NCI-H2171 (cell line): Measurements from ENCODE around the gene CYTL1.
"Not testable (repeated sequence)": the region's sequence is repeated elsewhere in the genome, so short reads cannot be mapped to it uniquely, and the experiment has no call there.

Experiments
- DNase-seq: peaks from one replicate; lab custom pipeline; 2025; lab: John Stamatoyannopoulos, UW

The CYTL1 gene

DNA sequence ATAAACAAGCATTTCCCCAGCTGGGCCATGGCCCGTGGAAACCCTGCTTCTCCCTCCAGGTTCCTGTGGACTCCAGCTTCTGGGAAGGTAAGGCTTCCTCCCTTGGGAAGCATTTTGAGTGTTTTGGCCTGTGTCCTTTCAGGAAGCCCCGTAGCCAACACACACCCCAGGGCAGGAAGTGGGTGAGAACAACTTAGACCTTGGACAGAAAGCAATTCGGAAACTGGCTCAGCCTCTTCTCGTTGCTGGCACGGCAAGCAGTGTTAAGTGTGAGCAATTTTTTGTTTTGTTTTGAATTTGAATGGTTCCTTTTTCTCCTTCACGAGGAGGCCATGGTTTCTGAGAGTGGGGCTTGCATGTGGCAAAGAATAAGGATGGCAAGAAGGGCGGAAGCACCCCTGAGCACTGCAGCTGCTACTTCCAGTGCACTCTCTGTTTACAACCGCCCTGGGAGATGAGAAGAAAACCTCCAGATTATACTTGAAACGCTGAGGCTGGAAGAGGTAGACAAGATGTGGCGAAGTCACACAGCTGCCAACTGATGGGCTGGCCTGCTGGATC is 14.1 kb upstream of the CYTL1 start:
- no peak for DNase-seq

DNA sequence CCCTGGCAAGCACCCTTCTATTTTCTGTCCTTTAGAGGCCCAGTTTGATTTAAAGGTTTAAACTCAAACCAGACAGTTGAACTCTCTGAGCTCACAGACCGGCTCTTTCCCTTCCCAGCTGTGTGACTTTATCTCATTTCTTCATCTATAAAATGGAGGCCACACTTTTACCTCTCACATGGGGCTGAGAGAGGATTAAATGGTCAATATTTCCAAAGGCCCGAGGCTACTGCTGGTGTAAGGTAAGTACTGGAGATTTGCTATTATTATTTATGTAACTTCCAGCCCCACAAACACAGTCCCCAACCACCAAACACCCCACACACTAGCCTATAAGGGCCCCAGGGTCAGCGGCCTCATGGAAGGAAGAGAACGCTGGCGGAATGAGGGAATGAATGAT is 13.6 kb upstream of the CYTL1 start:
- no peak for DNase-seq

DNA sequence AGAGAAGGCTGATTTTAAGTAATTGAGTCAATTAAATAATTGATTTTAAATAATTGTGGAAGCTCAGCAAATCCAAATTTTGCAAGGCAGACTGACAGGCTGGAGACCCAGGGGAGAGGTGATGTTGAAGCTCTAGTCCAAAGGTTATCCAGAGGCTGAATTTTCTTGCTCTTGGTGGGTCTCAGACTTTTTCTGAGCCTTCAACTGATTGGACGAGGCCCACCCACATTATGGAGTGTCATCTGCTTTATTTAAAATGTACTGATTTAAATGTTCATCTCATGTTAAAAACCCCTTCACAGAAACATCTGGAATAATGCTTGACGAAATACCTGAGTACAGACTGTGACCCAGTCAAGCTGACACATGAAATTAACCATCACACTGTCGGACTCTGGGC is 11.7 kb upstream of the CYTL1 start:
- DNase-seq, result no peak

DNA sequence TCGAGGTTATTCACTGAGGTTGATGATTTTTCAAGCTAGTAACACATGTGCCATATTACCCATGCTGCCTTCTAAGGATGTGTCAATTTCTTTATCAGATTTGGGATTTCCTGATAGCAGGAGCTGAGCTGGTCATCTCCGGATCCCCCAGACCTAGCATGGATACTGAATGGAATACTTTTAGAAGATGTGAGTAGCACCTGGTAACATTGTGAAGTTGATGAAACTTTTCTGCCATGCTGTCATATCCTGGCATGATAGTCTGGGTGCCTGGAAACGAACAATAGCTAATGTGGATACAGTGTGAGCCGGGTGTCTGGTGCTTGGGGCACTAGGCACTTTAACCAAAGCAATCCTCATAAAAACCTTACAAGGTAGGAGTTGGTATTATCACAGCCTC is 11.0 kb upstream of the CYTL1 start:
- DNase-seq, result no peak

DNA sequence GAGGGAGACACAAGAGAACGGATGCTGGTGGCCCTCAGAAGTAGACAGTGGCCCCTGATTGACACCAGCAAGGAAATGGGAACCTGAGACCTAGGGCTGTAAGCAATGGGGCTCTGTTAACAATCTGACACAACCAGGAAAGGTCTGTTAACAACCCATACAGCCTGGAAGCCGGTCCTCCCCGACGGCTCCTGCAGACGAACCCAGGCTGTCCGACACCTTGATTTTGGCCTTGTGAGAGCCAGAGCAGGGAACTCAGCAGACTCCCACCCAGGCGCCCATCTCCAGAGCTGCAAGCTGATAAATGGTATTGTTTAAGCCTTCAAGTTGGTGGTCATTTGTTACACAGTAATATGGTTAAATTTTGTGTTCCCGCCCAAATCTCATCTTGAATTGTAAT is 10.2 kb upstream of the CYTL1 start:
- no peak for DNase-seq

DNA sequence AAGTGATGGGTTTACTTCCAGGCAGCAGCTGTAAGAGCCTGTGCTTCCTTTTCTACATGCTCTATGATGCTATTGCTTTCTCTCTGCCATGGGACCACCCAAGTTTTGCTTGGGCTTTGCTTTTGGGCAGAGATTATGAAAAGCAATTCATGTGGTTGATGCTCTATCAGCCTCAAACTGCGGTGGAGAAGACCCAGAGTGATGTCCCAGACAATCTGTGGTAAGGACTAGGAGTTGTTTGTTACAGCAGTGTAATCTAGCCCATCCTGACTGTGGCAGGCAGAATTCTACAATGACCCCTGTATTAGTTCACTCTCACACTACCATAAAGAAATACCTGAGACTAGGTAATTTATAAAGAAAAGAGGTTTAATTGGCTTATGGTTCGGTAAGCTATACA is 9.2 kb upstream of the CYTL1 start:
- DNase-seq, result no peak

DNA sequence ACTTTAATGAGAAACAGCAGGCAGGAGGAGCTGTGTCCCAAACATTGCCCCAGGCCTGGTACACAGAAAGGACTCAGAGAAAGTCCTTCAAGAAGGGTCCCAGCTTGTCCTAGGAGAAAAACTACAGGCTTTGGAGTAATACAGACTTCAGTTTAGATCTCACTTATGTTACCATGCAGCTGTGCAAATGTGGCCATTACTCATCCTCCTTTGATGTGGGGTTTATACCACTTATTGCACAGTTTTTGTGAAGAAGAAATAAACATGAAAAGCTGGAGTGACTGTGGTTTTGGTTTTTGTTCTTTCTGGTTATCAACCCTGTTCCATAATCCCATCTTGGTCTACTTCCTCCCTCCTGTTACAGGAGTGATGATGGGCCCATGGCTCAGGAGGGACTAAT is 8.1 kb upstream of the CYTL1 start:
- no peak for DNase-seq

DNA sequence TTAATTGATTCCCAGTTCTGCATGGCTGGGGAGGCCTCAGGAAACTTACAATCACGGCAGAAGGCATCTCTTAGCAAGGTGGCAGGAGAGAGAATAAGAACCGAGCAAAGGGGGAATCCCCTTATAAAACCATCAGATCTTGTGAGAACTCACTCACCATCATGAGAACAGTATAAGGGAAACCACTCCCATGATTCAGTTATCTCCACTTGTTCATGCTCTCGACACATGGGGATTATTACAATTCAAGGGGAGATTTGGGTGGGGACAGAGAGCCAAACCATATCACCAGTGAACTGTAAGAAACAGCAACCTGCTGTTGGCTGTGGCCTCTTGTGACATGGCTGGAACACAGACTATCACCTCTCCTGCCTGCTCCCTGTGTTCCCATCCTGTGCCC is 7.1 kb upstream of the CYTL1 start:
- DNase-seq, result no peak

DNA sequence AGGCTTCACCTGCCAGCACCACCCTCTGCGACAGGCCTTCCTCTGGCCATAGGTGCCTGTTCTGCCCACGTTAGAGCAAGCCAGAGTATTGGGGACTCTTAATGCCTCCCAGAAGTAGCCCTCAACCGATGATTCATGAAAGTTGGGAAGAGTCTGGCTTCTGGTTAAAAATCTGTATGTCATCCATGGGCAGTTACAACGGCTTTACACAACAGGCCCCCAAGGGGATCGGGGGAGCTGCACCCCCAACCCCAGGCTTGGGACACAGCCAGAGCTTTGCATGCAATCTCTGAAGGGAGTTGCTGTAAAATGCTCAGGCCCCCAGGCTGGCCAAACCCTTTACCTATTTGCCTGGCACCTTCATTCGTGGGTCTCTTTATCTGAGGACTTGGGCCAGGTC is 5.4 kb upstream of the CYTL1 start:
- no peak for DNase-seq

DNA sequence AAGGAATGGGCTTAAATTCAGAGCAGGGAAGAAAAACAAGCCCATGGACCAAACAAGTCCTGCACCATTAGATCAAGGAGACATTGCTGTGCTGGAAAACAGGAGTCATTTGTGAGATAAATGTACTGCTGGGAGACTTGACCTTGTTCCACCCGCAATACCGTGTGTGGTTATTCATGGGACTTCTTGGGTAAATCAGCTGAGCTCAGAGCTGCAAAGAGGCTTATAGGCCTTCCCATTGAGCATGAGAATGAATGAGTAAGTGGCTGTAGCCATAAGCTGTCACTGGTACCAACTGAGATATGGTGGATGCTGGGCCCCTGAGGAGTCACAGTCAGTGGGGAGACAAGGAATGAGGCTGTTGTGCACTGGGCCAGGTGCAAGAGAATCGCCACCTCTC is 2.3 kb upstream of the CYTL1 start:
- DNase-seq, result no peak

DNA sequence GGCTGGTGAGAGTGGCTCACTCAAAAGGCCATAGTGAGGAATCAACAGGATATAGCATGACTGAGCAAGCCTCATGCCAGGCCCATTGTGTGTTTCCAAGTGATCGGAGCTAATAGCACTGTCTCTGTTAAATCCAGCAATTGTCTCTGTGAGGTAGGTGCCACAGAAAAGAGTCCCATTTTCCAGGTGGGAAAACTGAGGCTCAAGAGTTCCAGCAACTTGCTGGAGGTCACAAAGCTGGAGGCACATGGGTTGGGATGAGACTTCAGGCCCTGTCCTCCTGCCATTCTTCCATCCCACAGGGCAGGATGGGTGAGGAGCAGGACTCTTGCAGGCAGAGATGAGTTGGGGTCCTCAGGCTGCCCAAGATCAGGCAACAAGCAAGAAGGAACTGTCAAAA is 1.1 kb upstream of the CYTL1 start:
- DNase-seq, result no peak

DNA sequence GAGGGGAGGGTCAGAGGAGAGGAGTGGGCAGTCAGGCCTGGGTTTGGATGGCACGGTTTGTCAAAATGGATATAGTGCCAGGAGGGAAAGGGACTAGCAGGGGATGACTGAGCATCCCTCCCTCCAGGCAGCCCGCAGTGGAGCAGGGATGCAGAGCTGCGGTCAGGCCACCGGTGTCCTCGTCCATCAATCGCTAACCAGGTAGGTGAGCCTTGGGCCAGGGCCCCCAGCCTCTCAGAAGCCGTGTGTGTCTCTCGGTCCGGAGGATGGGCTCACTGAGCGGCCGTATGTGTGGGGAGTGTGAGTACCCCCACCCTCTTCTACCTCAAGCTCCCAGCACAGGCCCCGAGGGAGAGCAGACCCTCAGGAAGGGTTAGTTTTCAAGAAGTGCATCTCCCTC is 538 bp upstream of the CYTL1 start:
- no peak for DNase-seq

DNA sequence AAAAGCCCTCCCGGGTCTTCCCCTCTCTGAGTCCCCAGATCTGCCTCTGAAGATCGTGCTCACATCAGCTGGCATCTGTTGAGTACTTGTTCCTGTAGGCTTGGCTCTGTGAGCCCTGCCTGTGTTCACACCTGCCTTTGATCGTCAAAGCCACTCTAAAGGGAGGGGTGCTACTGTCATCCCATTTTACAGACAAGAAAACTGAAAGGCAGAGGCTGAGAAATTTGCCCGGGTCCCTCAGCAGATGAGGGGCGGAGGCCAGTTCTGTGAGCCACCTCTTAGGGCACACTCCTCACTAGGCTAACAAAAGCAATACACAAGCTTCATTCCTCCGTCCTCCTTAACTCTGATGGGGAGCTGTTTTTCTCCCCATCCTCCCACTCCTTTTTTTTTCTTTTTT is 655 bp downstream of the CYTL1 start:
- DNase-seq, result no peak

DNA sequence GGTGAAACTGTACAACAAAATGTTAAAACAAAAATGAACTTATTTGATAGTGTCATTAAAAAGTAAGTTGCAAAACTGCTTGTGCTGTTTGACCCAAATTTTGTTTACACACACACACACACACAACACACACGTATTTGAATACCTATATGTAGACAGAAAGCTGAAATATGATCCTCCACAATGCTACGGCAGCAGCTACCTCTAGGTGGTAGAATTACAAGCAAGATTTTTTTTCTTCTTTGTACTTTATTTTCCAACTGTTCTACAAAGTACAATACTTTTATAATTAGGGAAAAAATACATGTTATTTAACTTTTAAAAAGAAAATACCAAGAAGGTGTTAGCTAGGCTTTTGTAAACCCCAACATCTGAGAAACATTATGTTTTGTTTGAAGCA is 1.2 kb downstream of the CYTL1 start:
- DNase-seq, result no peak

DNA sequence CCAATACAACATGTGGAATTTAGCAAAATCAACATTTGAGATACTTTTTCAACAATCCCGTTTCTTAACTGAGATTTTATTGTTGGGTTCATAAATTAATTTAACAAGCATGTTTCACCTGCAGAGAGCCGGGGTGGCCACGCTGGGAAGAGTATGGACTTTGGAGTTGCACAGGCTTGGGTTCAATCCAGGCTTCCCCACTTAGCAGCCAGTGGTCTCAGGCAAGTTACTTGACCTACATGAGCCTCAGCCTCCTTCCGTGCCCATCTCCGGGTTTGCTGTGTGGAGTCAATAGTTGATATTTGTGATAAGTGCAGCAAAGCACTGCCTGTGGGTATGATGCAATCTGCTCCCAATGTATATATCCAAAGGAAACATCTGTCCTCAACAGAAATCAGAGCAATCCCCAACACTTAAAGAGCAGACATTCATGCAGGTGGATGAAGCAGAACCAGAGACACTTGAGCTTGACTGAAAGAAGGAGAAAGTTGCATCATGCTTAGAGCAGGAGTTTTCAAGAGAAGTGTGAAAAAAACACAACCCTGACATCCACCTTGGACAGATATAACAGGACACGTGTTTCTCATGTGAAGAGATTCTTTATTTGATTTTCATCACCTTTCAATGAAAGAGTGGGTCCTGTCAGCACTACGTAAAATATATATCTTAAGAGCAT is 5.1 kb downstream of the CYTL1 start:
- DNase-seq, result no peak

DNA sequence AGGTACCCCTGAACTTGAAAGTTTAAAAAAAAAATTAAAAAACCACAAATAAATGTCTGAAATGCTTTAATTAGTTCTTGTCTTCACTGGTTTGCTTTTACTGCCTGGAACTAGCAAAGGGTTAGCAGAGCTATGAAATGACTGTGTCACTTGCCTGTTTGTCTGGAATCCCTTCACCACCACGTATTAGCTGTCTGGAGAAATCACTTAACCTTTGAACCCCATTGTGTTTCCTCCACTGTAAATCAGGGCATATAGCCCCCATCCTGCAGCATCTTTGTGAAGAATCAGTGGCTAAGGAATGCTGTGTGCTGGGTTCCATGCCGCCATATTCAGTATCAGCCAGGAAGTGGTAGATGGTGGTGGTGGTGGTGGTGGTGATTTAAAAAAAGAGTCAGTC is 6.3 kb downstream of the CYTL1 start:
- no peak for DNase-seq

DNA sequence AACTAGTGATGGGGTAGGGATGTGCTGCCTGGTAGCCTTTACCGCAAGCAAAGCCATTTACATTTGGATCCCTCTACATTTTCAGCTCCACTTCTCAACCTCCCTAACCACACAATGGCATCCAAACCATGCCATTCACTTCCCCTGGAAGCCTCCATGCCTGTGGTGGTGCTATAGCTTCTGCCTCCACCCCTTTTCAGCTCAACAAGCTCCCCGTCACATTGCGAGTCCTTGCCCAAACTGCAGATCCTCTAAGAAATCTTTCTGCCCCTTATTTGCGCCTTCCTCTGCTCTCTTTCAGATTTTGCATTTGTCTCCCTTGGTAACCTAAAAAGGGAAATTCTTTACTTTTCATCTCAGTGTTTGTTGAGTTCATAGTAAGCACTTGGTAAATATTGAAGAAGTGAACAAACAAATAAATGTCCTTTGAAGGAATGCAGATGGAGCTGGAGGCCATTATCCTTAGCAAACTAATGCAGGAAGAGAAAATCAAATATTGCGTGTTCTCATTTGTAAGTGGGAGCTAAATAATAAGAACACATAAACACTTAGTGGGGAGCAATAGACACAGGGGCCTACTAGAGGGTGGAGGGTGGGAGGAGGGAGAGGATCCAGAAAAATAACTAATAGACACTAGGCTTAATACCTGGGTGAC is 6.9 kb downstream of the CYTL1 start:
- no peak for DNase-seq

DNA sequence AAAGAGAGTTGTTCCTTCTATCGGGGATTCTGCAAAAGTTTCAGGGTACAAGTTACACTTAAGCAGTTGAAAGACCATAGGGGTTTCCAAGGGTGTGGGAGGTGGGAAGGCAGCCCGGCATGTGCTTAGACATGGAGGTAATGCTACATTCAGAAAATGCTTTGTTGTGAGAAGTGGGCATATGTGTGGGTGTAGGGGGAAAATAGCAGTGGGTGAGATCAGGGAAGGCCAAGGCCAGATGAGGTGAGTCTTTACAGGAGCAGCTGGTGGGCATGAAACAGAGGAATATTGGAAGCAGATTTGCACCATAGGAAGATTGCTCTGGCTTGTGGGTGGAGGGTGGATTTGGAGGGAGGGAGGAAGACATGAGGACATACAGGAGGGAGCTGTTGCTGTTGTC is 8.3 kb downstream of the CYTL1 start:
- DNase-seq, result no peak

DNA sequence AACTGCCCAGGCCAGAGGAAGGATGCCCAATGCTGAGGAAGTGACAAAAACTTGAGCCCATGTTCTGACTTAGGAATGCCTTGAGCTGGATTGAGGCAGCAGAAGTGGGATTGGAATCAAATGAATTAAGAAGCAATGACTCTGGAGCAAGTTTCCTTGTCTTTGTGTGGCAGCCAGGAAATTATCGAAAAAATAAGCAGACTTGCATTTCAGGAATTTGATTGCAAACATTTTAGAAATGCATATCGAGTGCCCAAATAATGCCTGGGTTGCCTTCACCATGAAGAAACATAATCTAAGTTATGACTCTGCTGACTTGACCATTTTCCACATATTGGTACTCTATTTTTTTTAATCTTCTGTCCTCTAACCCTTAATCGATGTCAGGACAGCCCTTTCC is 9.5 kb downstream of the CYTL1 start:
- DNase-seq, result no peak

DNA sequence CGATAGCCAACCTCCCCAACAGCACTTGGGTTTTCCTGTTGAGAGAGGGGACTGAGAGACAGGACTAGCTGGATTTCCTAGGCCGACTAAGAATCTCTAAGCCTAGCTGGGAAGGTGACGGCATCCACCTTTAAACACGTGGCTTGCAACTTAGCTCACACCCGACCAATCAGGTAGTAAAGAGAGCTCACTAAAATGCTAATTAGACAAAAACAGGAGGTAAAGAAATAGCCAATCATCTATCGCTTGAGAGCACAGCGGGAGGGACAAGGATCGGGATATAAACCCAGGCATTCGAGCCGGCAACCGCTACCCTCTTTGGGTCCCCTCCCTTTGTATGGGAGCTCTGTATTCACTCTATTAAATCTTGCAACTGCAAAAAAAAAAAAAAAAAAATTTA is 12.3 kb downstream of the CYTL1 start:
- DNase-seq, result not testable (repeated sequence)

DNA sequence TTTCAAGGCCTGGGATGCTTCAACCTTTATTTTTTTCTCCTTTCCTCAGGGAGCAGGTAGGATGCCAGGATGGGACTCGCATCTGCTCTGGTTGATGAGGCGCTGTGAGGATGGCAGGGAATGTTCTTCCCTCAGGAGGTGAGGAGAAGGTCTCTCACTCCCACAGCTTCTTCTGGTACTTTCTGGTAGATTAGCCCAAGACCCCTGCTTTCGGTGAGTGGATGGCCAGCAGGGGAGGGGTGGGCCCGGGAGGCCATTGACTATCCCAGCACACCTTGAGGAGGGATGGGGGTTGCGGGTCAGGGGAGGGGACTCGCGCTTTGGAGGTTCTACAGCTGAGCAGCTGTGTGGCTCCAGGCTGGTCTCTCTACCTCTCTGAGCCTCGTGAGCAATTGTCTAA is 14.8 kb downstream of the CYTL1 start:
- DNase-seq, result no peak

DNA sequence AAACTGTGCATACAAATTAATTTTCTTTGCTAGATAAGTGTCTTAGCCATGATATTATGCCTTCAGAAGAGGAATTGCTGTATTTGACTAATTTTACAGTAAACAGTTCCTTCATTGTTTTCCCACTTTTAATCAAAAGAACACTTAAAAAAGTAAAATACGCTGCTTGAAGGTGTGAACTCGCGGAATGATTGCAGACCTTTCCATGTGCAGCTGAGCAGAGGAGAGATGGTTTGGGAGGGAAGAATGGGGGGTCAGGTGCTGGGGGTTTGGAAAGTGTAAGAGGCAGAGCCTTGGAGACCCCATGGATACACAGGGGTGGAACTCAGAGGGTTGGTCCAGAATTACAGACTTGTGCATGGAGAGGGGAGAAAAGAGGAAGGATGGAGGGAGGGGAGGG is 15.3 kb downstream of the CYTL1 start:
- no peak for DNase-seq

DNA sequence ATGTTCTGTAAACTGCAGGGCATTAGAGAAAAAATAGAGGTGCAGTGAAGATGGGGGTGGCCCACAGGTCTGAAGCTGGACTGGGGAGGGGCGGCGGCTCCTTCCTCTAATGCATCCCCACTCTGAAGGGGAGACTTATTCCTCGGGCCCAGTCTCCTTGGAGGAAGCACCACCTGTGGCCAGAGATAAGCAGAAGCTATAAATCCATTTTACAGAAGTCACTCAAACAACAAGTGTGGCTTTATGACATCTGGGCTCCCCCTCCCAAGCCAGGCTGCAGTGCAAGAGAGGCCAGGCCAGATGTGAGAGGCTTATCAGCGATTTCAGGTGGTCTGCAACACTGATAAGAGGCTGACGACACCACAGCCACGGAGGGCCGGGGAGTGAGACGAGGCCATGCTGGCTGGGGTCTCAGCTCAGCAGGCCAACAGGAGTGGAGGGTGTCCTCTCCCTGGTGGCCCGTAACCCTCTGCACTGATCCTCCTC is 15.8 kb downstream of the CYTL1 start:
- no peak for DNase-seq

DNA sequence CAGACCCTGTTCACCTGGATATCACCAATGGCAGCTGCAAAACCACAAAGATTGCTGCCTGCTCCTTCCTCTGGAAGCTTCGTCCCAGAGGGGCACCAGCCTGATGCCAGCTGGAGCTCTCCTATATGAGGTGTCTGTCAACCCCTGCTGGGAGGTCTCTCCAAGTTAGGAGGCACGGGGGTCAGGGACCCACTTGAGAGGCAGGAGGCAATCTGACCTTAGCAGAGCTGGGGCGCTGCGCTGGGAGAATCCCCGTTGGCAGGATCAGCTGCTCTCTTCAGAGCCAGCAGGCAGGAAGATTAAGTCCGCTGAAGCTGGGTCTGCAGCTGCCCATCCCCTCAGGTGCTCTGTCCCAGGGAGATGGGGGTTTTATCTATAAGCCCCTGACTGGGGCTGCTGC is 17.6 kb downstream of the CYTL1 start:
- DNase-seq, result not testable (repeated sequence)
